HEK293 (cell line): ENCODE results near the gene ZNF771.

ENCODE experiments used
- REPIN1 ChIP-seq: fragments of 450-650 bp; formaldehyde crosslinking; IDR thresholded peaks from 2 replicates; pipeline ENCODE4 v1.5.1; 2017; ENCODE audit warnings: missing biosample characterization, missing genetic modification characterization, low read depth
- SP2 ChIP-seq: fragments of 450-650 bp; formaldehyde crosslinking; IDR thresholded peaks from 2 replicates; pipeline ENCODE4 v1.5.1; 2016; ENCODE audit warnings: missing biosample characterization, missing genetic modification characterization
- ZEB2 ChIP-seq: fragments of 450-650 bp; formaldehyde crosslinking; IDR thresholded peaks from 2 replicates; pipeline ENCODE4 v1.5.1; 2016; ENCODE audit warnings: missing biosample characterization, missing genetic modification characterization
- ZNF19 ChIP-seq: fragments of 450-650 bp; formaldehyde crosslinking; IDR thresholded peaks from 2 replicates; pipeline ENCODE4; 2016; ENCODE audit warnings: missing biosample characterization, missing genetic modification characterization, low read depth
- ZNF24 ChIP-seq: fragments of 450-650 bp; formaldehyde crosslinking; IDR thresholded peaks from 2 replicates; pipeline ENCODE4 v1.5.1; 2016; ENCODE audit warnings: missing biosample characterization, missing genetic modification characterization
- ZNF335 ChIP-seq: fragments of 450-650 bp; formaldehyde crosslinking; conservative IDR thresholded peaks from 2 replicates; pipeline ENCODE4 v1.5.1; 2016; ENCODE audit warnings: missing biosample characterization, missing genetic modification characterization
- ZNF558 ChIP-seq: fragments of 450-650 bp; formaldehyde crosslinking; IDR thresholded peaks from 2 replicates; pipeline ENCODE4 v1.5.1; 2016; ENCODE audit warnings: missing biosample characterization, missing genetic modification characterization
- ZNF701 ChIP-seq: fragments of 450-650 bp; formaldehyde crosslinking; IDR thresholded peaks from 2 replicates; pipeline ENCODE4 v1.5.1; 2016; ENCODE audit warnings: missing biosample characterization, missing genetic modification characterization
- ZNF707 ChIP-seq: fragments of 450-650 bp; formaldehyde crosslinking; IDR thresholded peaks from 2 replicates; pipeline ENCODE4 v1.5.1; 2016; ENCODE audit warnings: missing biosample characterization, missing genetic modification characterization
- TF ChIP-seq, protein P1 (sequence below): fragments of 450-650 bp; formaldehyde crosslinking; IDR thresholded peaks from 2 replicates; pipeline ENCODE4 v1.5.1; 2016; ENCODE audit warnings: missing biosample characterization, missing genetic modification characterization
- TF ChIP-seq, protein P2 (sequence below): fragments of 450-650 bp; formaldehyde crosslinking; conservative IDR thresholded peaks from 2 replicates; pipeline ENCODE4 v1.5.1; 2016; ENCODE audit warnings: low read depth, missing biosample characterization, missing genetic modification characterization
- TF ChIP-seq, protein P3 (sequence below): fragments of 450-650 bp; formaldehyde crosslinking; IDR thresholded peaks from 2 replicates; pipeline ENCODE4 v1.5.1; 2017; ENCODE audit warnings: missing biosample characterization, missing genetic modification characterization

DNA sequence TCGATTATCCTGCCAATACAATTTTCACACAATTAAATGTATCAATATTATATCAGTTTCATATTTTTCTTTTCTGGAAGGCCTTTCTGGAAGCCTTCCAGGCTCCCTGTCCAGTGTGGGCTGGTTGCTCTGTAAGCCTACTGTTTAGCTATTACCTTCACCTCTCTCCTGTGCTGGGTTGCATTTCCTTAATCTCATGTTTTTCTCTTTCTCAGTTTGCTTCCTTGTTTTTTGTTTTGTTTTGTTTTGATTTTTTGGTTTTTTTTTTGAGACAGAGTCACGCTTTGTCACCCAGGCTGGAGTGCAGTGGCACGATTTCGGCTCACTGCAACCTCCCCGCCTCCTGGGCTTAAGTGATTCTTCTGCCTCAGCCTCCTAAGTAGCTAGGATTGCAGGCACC, 31.4 kb downstream of the ZNF771 start:
- TF ChIP-seq ZNF707 = no peak
- TF ChIP-seq, protein P1, sequence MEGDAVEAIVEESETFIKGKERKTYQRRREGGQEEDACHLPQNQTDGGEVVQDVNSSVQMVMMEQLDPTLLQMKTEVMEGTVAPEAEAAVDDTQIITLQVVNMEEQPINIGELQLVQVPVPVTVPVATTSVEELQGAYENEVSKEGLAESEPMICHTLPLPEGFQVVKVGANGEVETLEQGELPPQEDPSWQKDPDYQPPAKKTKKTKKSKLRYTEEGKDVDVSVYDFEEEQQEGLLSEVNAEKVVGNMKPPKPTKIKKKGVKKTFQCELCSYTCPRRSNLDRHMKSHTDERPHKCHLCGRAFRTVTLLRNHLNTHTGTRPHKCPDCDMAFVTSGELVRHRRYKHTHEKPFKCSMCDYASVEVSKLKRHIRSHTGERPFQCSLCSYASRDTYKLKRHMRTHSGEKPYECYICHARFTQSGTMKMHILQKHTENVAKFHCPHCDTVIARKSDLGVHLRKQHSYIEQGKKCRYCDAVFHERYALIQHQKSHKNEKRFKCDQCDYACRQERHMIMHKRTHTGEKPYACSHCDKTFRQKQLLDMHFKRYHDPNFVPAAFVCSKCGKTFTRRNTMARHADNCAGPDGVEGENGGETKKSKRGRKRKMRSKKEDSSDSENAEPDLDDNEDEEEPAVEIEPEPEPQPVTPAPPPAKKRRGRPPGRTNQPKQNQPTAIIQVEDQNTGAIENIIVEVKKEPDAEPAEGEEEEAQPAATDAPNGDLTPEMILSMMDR (tag by site-specific recombination) = no peak
- no peak for TF ChIP-seq ZNF558 (tag by site-specific recombination)
- no peak for TF ChIP-seq ZEB2 (tag by site-specific recombination)
- TF ChIP-seq, protein P2, sequence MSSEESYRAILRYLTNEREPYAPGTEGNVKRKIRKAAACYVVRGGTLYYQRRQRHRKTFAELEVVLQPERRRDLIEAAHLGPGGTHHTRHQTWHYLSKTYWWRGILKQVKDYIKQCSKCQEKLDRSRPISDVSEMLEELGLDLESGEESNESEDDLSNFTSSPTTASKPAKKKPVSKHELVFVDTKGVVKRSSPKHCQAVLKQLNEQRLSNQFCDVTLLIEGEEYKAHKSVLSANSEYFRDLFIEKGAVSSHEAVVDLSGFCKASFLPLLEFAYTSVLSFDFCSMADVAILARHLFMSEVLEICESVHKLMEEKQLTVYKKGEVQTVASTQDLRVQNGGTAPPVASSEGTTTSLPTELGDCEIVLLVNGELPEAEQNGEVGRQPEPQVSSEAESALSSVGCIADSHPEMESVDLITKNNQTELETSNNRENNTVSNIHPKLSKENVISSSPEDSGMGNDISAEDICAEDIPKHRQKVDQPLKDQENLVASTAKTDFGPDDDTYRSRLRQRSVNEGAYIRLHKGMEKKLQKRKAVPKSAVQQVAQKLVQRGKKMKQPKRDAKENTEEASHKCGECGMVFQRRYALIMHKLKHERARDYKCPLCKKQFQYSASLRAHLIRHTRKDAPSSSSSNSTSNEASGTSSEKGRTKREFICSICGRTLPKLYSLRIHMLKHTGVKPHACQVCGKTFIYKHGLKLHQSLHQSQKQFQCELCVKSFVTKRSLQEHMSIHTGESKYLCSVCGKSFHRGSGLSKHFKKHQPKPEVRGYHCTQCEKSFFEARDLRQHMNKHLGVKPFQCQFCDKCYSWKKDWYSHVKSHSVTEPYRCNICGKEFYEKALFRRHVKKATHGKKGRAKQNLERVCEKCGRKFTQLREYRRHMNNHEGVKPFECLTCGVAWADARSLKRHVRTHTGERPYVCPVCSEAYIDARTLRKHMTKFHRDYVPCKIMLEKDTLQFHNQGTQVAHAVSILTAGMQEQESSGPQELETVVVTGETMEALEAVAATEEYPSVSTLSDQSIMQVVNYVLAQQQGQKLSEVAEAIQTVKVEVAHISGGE (tag by site-specific recombination) = no peak
- no peak for TF ChIP-seq ZNF701 (tag by site-specific recombination)
- TF ChIP-seq SP2 = no peak
- TF ChIP-seq ZNF19 (tag by site-specific recombination) = no peak
- TF ChIP-seq ZNF335 (tag by site-specific recombination) = no peak
- TF ChIP-seq, protein P3, sequence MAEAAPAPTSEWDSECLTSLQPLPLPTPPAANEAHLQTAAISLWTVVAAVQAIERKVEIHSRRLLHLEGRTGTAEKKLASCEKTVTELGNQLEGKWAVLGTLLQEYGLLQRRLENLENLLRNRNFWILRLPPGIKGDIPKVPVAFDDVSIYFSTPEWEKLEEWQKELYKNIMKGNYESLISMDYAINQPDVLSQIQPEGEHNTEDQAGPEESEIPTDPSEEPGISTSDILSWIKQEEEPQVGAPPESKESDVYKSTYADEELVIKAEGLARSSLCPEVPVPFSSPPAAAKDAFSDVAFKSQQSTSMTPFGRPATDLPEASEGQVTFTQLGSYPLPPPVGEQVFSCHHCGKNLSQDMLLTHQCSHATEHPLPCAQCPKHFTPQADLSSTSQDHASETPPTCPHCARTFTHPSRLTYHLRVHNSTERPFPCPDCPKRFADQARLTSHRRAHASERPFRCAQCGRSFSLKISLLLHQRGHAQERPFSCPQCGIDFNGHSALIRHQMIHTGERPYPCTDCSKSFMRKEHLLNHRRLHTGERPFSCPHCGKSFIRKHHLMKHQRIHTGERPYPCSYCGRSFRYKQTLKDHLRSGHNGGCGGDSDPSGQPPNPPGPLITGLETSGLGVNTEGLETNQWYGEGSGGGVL (tag by site-specific recombination) = no peak
- no peak for TF ChIP-seq REPIN1 (tag by site-specific recombination)
- no peak for TF ChIP-seq ZNF24
